HFFc6 (cell line): ENCODE data around the gene MOGAT1. TPM values are rescaled to one million over a fixed set of nuclear protein-coding genes. Genes with fewer than 3 reads are reported as not detected.
"Not testable (repeated sequence)": the region's sequence is repeated elsewhere in the genome, so short reads cannot be mapped to it uniquely, and the experiment has no call there.

Source experiments
- DNase-seq: peaks from one replicate; pipeline ENCODE4 v3.0.0-alpha.2; 2018
- H3K27ac Mint-ChIP-seq: 2 replicates; pipeline ENCODE4 v1.8.0; 2020; ENCODE audit warnings: mild to moderate bottlenecking, mixed read lengths
- H3K27me3 Mint-ChIP-seq: 2 replicates; pipeline ENCODE4 v1.8.0; 2021; ENCODE audit warnings: mild to moderate bottlenecking, moderate library complexity, mixed read lengths; ENCODE audit not compliant: insufficient read depth
- H3K36me3 Mint-ChIP-seq: 2 replicates; pipeline ENCODE4 v1.8.0; 2021; ENCODE audit warnings: low read depth, mixed read lengths
- H3K4me1 Mint-ChIP-seq: 2 replicates; pipeline ENCODE4 v1.8.0; 2020; ENCODE audit warnings: low read depth, mixed read lengths
- H3K4me3 Mint-ChIP-seq: 2 replicates; pipeline ENCODE4 v1.8.0; 2020; ENCODE audit warnings: mild to moderate bottlenecking, moderate library complexity, mixed read lengths
- H3K9me3 Mint-ChIP-seq: 2 replicates; pipeline ENCODE4 v1.8.0; 2020; ENCODE audit warnings: mild to moderate bottlenecking, mixed read lengths
- total RNA-seq, 6 experiments: library from RNA; stranded (reverse); fragmentation: NEBNext Ultra II Directional; extraction: Animal tissue kit (Norgen Biotek cat#: 25700); gene quantifications; 2 replicates in 1 of 6; 3 replicates in 5 of 6; pipeline ENCODE4 v1.2.3, GENCODE V29; 2021
- TF ChIP-seq, protein P1 (sequence below): fragments of 200-600 bp; sonication (generic); IDR thresholded peaks from 2 replicates; pipeline ENCODE4 v1.5.0; 2021; ENCODE audit warnings: antibody characterized with exemption, mild to moderate bottlenecking

MOGAT1 gene
- total RNA-seq, 6 experiments from 2014 or later = not detected

DNA sequence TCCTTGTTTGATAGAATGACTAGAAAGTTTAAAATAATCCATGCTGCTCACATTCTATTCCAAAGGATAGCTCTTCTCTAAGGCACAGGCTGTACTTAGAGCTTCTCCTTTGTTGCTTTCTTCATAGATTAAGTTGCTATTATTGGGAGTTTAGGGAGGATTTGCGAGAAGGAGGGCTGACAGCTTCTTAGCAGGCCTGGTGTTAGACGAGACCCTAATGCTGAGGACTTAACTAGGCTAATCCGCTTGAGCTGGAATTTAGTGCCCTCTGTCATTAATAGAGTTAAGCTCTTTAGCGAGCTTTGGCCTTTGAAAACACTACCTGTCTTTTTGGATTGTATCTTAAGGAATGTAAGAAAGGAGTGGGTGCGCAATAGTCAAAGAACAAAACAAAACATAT lies 81.3 kb downstream of the MOGAT1 start:
- Mint-ChIP-seq H3K9me3 (no peaks in the 10 kb centered on the region), H3K4me3 (no peak overlapping the region), H3K27me3 (no peaks in the 10 kb centered on the region), H3K27ac (no peak overlapping the region), H3K36me3 (no peaks in the 10 kb centered on the region), H3K4me1 (peaks cover 40% of the 10 kb centered on the region)
- no peak for DNase-seq
- TF ChIP-seq, protein P1, sequence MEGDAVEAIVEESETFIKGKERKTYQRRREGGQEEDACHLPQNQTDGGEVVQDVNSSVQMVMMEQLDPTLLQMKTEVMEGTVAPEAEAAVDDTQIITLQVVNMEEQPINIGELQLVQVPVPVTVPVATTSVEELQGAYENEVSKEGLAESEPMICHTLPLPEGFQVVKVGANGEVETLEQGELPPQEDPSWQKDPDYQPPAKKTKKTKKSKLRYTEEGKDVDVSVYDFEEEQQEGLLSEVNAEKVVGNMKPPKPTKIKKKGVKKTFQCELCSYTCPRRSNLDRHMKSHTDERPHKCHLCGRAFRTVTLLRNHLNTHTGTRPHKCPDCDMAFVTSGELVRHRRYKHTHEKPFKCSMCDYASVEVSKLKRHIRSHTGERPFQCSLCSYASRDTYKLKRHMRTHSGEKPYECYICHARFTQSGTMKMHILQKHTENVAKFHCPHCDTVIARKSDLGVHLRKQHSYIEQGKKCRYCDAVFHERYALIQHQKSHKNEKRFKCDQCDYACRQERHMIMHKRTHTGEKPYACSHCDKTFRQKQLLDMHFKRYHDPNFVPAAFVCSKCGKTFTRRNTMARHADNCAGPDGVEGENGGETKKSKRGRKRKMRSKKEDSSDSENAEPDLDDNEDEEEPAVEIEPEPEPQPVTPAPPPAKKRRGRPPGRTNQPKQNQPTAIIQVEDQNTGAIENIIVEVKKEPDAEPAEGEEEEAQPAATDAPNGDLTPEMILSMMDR = no peak

DNA sequence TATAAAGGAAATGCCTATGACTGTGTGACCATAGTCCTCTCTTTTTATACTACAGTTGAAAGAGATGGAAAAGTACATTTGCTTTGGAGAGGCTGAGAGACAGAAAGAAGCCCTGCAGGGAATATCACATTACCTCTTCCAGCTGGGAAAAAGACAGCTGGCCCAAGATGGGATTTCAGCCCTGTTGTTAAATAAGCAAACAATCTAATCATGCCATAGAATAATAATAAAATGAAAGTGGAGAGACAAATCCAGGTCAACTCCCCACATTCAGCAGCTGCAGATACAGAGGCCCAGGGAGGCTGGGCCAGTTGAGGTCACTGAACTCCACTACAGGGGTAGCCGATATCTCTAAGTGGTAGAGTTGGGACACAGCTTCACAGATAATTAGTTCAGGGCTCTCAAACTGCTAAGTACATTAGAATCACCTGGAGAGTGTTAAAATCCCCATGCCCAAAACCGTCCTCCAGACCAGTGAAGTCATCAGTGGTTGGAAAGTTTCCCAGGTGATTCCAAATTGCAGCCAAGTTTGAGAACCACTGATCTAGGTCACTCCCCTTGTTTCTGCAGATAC lies 81.9 kb downstream of the MOGAT1 start:
- no peak for DNase-seq
- no peak overlapping the region for H3K27ac Mint-ChIP-seq
- TF ChIP-seq, protein P1 = no peak
- peaks cover 40% of the 10 kb centered on the region for H3K4me1 Mint-ChIP-seq
- H3K27me3 Mint-ChIP-seq = no peaks in the 10 kb centered on the region
- H3K36me3 Mint-ChIP-seq = no peaks in the 10 kb centered on the region
- H3K4me3 Mint-ChIP-seq = no peak overlapping the region
- no peaks in the 10 kb centered on the region for H3K9me3 Mint-ChIP-seq

DNA sequence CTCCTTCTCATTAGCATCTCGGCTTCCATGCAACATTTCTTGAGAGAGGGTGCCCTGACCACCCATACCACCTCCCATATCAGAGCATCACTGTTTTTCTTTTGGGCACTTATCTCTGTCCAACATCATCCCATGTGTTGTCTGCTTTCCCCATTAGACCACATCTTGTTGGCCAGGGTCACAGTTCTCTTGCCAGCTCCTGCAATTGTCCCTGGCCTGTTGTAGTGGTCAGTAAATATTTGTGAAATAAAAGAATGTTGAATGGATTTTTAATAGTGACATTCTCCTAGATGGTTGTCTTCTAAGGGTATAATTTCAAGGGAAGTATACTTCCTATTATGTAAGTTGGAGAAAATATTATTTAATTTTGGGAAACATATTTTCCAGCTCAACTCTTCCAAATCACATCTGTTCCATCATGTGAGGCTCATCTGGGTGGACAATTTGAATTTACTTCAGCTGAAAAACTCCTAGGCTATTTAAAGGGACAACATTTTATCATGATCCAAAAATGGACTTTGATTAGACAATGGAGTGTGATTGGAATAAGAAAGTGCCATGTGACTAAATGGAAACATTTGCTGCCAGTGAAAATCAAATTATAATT lies 83.0 kb downstream of the MOGAT1 start:
- no peaks in the 10 kb centered on the region for H3K36me3 Mint-ChIP-seq
- H3K9me3 Mint-ChIP-seq = no peaks in the 10 kb centered on the region
- no peak overlapping the region for H3K27ac Mint-ChIP-seq
- TF ChIP-seq, protein P1 = no peak
- H3K27me3 Mint-ChIP-seq = no peaks in the 10 kb centered on the region
- H3K4me1 Mint-ChIP-seq = peaks cover 40% of the 10 kb centered on the region
- DNase-seq = no peak
- no peak overlapping the region for H3K4me3 Mint-ChIP-seq

DNA sequence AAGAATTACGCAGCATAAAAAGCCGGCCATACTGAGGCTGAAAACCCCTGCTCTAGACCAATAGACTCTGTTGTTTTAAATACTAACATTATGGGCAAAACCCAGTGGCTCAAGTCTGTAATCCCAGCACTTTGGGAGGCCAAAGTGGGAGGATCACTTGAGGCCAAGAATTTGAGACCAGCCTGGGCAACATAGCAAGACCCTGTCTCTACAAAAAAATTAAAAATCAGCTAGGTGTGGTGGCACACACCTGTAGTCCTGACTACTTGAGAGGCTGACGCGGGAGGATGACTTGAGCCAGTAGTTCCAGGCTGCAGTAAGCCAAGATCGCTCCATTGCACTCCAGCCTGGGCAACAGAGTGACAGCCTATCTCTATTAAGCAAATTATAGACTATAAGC lies 84.1 kb downstream of the MOGAT1 start:
- H3K4me3 Mint-ChIP-seq, DNase-seq, H3K36me3 Mint-ChIP-seq, H3K27ac Mint-ChIP-seq, H3K27me3 Mint-ChIP-seq, H3K9me3 Mint-ChIP-seq: not testable (repeated sequence)
- peaks cover 40% of the 10 kb centered on the region for H3K4me1 Mint-ChIP-seq

DNA sequence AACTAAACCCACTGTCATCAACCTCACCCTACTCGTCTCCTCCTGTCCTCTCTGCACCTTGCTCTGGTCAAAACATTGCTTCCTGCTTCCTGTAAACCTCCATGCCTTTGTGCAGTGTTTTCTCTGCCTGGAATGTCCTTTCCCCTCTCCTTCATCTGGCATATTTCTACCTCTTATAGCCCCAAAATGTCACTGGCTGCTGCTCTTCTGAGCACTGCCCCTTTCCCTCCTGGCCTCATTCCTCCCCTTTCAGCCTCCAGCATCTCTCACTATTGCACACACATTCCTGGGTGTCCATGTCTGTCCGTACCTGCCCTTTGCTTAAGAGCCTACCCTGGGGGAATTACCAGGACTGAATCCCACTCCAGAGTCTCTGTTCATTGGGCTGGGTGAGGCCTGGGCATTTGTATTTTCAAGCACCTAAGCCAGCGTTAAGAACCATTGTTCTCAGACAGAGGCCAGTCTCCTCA lies 84.9 kb downstream of the MOGAT1 start:
- Mint-ChIP-seq H3K36me3 (no peaks in the 10 kb centered on the region), H3K9me3 (no peaks in the 10 kb centered on the region), H3K4me1 (peaks cover 40% of the 10 kb centered on the region), H3K27ac (peak overlapping the region; percentile 65), H3K27me3 (no peaks in the 10 kb centered on the region), H3K4me3 (peak overlapping the region; percentile 66)
- no peak for DNase-seq
- TF ChIP-seq, protein P1 = no peak

DNA sequence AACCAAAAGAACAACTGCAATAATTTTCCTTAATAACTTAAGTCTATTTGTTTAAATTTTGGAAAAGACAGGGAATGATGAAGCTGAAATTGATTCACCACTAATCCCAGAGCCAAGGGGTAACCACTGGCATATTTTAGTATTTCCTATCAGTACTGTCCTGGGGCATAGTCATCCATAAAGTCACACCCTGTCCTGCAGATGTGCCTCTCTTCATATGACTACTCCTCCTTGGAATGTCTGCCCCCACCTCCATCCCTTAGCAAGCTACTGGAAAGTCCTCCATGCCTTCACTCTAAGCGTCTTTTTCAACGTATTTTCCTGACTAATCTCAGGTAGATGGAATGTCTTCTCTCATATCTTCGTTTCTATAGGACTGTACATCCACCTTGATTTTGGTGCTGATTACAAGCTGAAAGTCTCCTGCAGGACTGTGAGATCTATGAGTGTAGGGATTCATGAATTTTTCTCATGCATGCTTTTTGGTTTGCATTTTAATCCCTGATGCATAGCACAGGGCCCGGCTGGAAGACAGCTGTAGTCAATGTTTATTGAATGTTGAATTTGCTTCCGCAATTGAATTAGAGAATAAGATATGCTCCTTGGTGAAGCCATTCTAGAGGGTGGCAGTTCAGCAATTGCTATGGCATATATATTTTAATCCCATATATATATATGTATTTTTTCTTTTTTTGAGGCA lies 85.6 kb downstream of the MOGAT1 start:
- Mint-ChIP-seq H3K9me3 (no peaks in the 10 kb centered on the region), H3K4me1 (peaks cover 43% of the 10 kb centered on the region), H3K36me3 (no peaks in the 10 kb centered on the region), H3K4me3 (peak overlapping the region; percentile 66), H3K27me3 (no peaks in the 10 kb centered on the region), H3K27ac (peak overlapping the region; percentile 65)
- TF ChIP-seq, protein P1 = no peak
- peak; percentile 68 for DNase-seq
